ENCODE data around the gene RP9.

RP9 gene

DNA sequence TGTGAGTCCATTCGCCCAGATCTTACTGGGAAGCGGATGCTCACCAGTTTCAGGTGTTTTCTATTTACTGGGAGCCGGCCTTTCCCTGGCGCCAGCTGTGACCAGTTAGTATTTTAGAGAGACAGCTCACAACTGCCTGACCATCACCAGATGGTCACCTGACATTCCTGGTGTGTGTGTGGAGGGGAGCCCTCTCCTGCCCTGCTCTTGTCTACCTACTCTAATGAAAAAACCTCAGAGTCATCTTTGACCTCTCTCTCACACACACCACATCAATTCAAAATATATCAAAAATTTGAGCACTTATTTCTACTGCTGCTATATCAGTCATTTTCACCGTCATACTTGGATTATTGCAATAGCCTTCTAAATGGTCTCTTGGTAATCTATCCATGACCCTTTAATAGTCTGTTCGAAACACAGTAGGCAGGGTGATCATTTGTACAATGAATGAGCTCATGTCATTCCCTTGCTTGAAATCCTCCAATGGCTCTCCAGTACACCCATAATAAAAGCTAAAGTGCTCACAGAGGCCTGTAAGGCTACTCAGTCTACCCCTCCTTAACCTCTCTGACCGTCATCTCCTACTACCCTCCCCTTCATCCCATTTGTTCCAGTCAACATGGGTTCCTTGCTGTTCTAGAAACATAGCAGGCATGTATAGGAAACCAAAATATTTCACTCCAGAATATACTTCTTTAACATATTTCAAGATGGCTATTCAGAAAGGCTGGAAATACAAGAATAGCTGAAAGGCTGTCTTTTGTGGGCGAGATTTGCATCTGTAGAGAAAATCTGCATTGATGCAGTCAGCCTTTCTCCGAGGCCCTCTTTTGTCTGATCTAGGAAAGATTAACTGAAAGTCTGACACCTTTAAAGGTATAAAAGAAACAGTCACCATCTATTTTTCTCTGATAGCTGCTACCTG, 29.2 kb downstream of the RP9 start:
- H3K4me3 ChIP-seq (ENCODE audit: control insufficient read depth, low read depth, low read length): no peak overlapping the region
- DNase-seq (ENCODE audit: low read depth): no peak
- TF ChIP-seq, protein P1, sequence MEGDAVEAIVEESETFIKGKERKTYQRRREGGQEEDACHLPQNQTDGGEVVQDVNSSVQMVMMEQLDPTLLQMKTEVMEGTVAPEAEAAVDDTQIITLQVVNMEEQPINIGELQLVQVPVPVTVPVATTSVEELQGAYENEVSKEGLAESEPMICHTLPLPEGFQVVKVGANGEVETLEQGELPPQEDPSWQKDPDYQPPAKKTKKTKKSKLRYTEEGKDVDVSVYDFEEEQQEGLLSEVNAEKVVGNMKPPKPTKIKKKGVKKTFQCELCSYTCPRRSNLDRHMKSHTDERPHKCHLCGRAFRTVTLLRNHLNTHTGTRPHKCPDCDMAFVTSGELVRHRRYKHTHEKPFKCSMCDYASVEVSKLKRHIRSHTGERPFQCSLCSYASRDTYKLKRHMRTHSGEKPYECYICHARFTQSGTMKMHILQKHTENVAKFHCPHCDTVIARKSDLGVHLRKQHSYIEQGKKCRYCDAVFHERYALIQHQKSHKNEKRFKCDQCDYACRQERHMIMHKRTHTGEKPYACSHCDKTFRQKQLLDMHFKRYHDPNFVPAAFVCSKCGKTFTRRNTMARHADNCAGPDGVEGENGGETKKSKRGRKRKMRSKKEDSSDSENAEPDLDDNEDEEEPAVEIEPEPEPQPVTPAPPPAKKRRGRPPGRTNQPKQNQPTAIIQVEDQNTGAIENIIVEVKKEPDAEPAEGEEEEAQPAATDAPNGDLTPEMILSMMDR (conservative IDR thresholded peaks at IDR 0.05; ENCODE audit: control insufficient read depth, insufficient read depth, low read depth, low read length): no peak

- DNase-seq (ENCODE audit: low read depth): no peak
- H3K4me3 ChIP-seq (ENCODE audit: control insufficient read depth, low read depth, low read length): no peak overlapping the region
- TF ChIP-seq, protein P1 (conservative IDR thresholded peaks at IDR 0.05; ENCODE audit: control insufficient read depth, insufficient read depth, low read depth, low read length): no peak
Measured at GRCh38 chr7:33079096-33079495, 30.1 kb downstream of the RP9 start.

- DNase-seq (ENCODE audit: low read depth): no peak
- no peak overlapping the region for H3K4me3 ChIP-seq (ENCODE audit: control insufficient read depth, low read depth, low read length)
- TF ChIP-seq, protein P1 (conservative IDR thresholded peaks at IDR 0.05; ENCODE audit: control insufficient read depth, insufficient read depth, low read depth, low read length): no peak
Measured at GRCh38 chr7:33076737-33077136, 32.5 kb downstream of the RP9 start.

DNA sequence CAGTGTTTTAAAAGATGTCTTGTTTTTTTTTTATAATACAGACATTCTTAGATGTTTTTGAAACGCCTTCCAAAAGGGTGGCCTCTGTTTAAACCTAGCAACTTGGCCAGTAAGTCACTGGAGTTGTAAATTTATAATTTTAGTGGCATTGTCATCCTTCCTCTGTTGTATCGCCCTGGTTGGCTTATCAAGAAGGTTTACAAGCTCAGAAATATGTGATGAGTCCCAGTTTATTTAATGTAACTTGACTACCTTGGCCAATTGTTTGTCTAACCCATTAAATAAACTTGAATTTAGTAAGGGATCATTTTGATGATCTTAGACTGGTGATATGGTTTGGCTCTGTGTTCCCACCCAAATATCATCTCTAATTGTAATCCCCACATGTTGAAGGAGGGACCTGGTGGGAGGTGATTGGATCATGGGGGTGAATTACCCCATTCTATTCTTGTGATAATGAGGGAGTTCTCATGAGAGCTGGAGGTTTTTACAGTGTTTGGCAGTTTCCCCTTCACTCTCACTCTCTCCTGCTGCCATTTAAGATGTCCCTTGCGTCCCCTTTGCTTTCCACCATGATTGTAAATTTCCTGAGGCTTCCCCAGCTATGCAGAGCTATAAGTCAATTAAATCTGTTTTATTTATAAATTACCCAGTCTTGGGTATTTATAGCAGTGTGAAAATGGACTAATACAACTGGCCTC, 33.2 kb downstream of the RP9 start:
- no peak for DNase-seq (ENCODE audit: low read depth)
- no peak overlapping the region for H3K4me3 ChIP-seq (ENCODE audit: control insufficient read depth, low read depth, low read length)
- TF ChIP-seq, protein P1 (conservative IDR thresholded peaks at IDR 0.05; ENCODE audit: control insufficient read depth, insufficient read depth, low read depth, low read length): no peak

GRCh38 chr7:33073243-33073642, 36.0 kb downstream of the RP9 start:
- TF ChIP-seq, protein P1 (conservative IDR thresholded peaks at IDR 0.05; ENCODE audit: control insufficient read depth, insufficient read depth, low read depth, low read length): no peak
- DNase-seq (ENCODE audit: low read depth): no peak
- no peak overlapping the region for H3K4me3 ChIP-seq (ENCODE audit: control insufficient read depth, low read depth, low read length)

- no peak overlapping the region for H3K4me3 ChIP-seq (ENCODE audit: control insufficient read depth, low read depth, low read length)
- peak; percentile 77 for DNase-seq (ENCODE audit: low read depth)
- TF ChIP-seq, protein P1 (conservative IDR thresholded peaks at IDR 0.05; ENCODE audit: control insufficient read depth, insufficient read depth, low read depth, low read length): no peak
Measured at GRCh38 chr7:33072471-33072870, 36.7 kb downstream of the RP9 start.

Data from fibroblast of mammary gland (primary cell).